GM21717 (cell line): Measurements from ENCODE around the gene ARRDC2.
"Not testable (repeated sequence)": the region's sequence is repeated elsewhere in the genome, so short reads cannot be mapped to it uniquely, and the experiment has no call there.

Experiments used
- ATAC-seq: cut with Tn5 transposase; IDR thresholded peaks from one replicate; pipeline ENCODE4 v1.9.1; 2021; ENCODE audit warnings: mild to moderate bottlenecking, moderate library complexity; ENCODE audit not compliant: unreplicated experiment

The ARRDC2 gene

DNA sequence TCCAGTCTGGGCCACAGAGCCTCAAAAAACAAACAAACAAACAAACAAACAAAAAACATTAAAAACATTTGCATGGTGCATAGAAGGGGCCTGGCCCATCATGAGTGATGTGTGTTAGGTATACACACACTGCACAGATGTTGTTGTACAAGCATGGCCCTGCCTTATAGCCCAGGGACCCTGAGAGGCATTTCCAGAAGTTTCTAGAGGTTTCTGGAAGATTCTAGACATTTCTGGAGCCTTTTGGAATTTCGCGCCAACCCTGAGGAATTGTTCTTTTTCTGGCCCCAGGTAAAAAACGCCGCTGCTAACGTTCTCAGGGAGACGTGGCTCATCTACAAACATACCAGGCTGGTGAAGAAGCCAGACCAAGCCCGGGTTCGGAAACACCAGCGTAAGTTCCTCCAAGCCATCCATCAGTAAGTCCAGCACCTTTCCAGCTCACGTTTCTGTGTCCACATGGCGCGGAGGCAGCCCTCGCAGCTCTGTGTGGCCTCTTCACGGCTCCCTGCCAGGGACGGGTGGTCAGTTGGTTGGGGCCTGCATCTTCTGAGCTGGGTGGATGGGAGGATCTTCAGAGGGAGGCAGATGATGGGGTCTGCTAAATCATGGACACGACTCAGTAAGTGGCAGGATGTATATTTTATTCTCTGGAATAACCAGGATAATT lies 18.4 kb upstream of the ARRDC2 start:
- ATAC-seq: no peak

DNA sequence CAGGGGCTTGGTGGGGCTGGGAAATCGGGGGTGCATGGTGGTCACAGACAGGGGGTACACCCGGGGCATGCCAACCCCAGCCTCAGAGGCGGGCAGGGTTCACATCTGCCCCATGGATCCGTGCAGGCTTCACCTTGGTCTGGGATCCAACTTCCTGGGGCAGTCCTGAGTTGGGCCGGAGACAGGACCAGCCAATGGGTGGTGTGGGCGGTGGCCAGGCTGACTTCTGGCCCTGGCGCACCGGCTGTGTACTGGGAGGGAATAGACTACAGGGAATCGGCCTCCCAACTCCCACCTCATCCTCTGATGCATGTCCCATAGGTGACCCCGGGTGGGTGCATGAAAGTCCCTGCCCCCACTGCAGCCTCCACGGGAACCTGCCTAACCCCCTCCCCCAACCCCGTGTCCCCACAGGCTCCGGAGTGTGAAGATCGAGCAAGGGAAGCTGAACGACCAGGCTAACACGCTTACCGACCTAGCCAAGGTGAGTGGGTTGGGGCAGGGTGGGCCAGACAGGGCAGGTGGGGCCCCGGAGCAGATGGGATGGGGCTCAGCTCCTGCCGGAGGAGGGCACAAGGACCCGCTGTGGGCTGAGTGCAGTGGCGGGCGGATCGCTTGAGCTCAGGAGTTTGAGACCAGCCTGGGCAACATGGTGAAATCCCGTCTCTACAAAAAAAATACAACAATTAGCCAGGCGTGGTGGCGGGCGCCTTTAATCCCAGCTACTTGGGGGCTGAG lies 14.7 kb upstream of the ARRDC2 start:
- no peak for ATAC-seq

DNA sequence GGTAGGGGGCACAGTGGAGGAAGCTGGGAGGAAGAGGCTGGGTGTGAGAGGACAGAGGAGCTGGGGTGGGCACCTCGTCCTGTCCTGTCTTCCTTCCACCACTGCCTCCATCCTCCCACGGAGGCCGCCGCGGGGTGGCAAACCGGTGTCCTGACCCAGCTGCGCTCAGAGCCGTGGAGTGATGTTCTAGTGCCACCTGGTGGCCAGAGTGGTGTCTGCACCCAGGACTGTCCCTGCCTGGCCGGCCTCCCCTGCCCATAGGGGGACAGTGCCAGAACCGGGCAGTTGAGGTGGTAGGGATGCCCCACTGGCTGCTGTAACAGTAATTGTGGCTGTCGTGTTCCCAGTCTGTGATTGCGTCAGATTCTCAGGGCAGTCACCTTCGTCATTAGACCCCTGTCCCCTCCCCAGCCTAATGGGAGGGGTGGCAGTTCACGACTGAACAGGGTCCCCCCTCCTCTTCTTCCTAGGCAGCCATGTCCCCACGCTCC lies 11.1 kb upstream of the ARRDC2 start:
- no peak for ATAC-seq

DNA sequence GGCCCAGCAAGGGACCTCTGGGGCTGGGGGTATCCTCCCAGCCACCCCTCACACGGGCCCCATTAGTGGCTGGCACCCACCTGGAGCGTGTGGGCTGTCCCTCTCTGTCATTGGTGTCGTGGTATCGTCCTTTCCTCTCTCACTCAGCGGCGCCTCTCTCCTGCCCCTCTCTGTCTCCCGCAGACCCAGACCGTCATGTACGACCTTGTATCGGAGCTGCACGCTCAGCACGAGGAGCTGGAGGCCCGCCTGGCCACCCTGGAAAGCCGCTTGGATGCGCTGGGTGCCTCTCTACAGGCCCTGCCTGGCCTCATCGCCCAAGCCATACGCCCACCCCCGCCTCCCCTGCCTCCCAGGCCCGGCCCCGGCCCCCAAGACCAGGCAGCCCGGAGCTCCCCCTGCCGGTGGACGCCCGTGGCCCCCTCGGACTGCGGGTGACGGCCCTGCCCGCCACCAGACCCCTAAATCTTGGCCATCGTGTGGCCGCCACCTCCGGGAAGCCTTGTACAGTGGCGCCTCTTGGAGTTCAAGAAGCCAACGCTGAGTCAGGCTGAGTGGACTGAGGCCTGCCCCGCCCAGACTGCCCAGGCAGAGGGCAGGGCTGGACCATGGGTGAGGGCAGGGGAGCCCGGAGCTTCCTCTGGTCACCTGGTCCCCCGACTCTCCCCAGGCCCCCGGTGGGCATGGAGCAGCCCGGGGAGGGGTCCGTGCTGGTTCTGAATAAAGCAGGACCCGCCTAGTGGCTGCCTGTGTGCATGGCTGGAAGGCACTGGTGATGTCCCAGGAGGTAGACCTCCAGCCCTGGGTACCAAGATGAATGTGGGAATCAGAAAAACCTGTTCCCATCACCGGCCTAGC lies 9.8 kb upstream of the ARRDC2 start:
- ATAC-seq: no peak

DNA sequence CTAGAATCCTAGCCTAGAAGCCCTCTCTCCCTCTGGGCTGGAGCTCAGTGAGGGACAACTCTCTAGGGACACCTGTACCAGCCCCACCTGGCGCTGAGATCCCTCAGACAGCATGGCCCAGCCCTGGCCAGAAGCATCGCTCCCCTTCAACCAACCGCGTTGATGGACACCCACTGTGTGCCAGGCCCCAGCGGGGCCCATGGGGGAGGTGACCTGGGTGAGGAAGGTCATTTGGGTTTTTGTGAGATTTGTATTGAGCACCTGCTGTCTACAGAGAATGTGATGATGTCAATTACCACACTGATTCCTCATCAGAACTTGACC lies 9.2 kb upstream of the ARRDC2 start:
- no peak for ATAC-seq

DNA sequence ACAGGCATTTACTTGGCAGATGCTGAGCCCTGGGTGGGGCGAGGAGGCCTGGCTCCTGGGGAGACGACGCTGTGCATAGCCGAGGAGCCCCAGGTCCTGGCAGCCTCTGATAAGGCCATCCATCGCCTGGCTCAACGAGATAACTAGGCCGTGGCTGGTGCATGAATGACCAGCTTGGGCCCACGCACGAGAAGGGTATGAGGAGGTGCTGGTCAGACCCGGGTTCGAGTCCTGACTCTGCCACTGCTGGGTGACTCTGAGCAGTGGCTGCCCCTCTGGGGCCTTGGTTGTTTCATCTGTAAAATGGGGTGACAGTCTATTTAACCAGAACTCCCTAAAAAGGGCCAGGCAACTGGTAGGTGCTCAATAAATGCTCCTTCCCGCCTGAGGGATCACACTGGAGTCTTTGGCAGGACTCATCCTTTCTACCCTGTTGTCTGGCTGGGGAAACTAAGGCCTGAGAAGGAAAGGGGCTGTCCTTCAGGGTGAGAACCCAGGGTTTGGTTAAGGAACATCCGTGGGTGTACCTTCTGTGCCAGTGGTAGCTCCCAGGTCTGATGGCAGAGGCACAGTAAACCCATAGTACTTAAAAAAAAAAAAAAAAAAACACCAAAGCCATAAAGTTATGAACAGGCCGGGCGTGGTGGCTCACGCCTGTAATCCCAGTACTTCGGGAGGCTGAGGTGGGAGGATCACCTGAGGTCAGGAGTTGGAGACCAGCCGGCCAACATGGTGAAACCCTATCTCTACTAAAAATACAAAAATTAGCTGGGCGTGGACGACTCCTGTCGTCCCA lies 8.1 kb upstream of the ARRDC2 start:
- no peak for ATAC-seq

DNA sequence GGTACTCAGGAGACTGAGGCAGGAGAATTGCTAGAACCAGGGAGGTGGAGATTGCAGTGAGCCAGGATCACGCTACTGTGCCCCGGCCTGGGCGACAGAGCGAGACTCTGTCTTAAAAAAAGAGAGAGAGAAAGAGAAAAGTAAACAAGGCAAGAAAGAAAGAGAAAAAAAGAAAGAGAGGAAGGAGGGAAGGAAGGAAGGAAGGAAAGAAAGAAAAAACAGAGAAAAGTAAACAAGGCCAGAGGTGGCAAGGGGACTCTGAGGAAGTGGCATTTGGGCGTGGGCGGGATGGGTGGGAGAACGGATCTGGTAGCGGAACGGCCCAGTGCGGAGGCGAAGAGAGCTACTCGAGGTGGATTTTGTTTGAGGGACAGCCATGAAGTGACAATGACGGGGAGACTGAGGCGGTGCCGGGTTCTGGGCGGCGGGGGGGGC lies 7.5 kb upstream of the ARRDC2 start:
- peak; percentile 14 for ATAC-seq

DNA sequence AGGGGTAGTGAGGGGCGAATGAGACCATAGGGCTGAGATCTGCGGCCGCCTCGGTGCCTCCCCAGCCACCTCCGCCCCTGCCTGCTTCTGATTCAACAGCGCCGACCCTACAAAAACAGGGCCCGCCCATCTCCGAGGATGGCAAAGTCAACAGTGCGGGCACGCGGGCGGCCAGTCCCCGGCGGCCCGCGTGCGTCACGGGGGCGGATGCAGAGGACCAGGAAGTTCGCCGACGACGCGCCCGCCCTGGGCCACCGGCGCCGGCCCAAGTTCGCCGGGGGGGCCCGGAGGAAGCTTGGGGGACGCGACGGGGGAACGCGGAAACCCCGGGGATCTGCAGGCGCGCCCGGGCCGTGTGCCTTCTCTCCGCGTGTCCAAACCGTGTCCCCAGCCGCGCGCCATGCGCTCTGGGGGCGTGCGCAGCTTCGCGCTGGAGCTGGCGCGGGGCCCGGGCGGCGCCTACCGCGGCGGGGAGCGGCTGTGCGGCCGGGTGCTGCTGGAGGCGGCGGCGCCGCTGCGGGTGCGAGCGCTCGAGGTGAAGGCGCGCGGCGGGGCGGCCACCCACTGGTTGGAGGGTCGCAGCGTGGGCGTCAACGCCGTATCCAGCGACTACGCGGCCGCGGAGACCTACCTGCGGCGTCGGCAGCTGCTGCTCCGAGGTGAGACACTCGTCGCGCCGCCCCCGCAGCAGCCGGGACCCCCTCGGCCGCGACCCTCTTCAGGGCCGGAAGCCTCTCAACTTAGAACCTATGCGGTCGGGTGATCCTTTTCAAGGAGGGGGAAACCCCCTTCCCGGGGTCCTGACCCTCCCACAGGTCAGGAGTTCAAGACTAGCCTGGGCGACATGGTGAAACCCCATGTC lies 6.8 kb upstream of the ARRDC2 start:
- ATAC-seq: peak; percentile 48

DNA sequence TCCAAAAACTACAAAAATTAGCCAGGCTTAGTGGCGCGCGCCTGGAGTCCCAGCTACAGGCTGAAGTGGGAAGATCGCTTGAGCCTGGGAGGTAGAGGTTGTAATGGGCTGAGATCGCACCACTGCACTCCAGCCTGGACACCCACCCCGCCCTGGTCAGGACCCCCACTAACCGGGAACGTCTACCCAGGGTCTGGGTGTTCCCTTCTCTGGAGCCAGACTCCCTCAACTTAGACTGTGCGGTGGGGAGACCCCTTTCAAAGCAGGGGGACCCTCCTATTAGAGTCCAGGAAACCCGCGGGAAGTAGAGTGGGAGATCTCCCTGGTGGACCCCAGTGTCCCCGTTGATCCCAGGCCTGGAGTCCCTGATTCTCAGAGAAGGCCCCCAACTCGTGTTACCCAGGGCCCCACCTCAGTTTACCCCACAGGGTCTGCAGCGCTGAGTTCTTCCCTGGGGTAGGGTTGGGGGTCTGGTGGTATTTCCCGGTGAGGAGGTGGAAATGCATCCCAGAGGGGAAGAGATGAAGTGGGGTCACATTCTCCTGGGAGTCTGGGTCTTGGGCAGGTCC lies 6.1 kb upstream of the ARRDC2 start:
- peak; percentile 15 for ATAC-seq

DNA sequence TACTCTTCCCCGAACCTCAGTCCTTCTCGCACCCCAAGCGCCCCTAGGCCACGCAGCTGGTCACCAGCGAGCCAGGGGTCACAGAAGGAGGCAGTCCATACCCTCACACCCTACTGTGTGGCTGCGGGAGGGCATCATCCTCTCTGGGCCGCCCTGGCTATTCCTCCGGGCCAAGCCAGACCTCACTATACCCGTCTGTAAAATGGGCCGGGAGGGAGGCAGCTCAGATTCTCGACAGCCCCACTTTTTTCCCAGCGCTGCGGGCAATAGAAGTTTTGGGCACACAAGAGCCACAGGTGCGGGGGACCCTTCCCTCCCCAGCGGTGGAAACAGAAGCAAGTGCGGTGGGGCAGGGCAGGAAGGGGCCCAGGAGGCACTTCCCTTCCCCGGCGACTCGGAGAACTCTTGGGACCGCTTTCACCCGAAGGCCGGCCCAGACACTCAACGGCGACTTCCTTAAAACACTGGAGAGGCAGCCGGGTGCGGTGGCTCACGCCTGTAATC lies 5.6 kb upstream of the ARRDC2 start:
- no peak for ATAC-seq

DNA sequence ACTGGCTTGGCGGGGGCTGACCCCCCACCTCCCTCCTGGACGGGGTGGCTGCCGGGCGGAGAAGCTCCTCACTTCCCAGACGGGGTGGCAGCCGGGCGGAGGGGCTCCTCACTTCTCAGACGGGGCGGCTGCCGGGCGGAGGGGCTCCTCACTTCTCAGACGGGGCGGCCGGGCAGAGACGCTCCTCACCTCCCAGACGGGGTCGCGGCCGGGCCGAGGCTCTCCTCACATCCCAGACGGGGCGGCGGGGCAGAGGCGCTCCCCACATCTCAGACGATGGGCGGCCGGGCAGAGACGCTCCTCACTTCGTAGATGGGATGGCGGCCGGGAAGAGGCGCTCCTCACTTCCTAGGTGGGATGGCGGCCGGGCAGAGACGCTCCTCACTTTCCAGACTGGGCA lies 2.2 kb upstream of the ARRDC2 start:
- not testable (repeated sequence) for ATAC-seq

DNA sequence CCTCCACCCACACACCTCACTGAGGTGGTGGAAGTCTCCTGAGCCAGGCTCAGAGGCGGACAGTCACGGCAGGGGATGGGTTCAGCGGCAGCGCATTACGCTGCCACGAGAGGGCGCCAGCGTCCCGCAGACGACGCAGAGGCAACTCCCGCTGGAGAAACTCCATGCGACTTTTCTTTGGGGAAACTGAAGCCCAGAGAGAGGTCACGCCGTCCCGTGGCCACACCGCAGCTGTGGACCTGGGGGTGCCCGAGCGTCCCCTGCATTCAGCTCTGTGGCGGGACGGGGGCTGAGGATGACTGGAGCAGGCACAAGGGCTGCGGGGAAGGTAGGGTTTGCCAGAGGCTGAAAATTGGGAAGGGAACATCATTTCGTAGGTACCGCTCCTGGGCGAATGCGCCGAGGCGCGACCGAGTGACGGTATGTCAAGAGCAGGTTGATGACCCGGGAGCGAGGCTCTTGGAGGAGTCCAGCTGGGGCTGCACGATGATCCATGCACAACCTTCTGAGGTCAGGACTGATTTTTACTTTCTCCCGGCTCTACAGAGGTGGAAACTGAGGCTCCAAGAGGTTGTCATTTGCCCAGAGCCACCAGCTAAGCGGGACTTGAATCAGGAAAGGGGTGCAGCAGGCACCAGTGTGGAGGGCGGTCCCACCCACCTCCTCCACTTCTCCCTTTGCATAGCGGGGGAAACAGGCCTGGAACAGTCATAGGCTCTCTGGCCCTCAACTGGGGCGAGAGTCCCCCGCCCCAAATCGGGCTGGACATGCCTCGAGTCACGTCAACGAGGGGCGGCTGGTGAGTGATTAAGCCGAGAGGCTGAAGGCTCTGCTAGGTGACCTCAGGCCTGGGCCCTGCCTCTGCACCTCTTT lies 690 bp upstream of the ARRDC2 start:
- ATAC-seq: peak; percentile 45

DNA sequence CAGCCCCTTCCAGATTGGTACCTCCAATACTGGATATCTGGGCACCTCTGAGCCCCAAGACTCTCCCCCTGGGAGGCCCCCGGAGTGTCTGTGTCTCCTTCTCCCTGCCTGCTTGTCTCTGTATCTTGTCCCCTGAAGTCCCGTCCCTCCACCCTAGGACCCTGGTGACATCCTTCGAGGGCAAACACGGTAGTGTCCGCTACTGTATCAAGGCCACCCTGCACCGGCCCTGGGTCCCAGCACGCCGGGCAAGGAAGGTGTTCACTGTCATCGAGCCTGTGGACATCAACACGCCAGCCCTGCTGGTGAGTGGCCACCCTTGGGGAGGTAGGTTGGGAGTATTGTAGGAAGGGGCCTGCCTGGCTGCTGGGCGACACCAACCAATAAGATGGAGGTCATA lies 844 bp downstream of the ARRDC2 start:
- no peak for ATAC-seq

DNA sequence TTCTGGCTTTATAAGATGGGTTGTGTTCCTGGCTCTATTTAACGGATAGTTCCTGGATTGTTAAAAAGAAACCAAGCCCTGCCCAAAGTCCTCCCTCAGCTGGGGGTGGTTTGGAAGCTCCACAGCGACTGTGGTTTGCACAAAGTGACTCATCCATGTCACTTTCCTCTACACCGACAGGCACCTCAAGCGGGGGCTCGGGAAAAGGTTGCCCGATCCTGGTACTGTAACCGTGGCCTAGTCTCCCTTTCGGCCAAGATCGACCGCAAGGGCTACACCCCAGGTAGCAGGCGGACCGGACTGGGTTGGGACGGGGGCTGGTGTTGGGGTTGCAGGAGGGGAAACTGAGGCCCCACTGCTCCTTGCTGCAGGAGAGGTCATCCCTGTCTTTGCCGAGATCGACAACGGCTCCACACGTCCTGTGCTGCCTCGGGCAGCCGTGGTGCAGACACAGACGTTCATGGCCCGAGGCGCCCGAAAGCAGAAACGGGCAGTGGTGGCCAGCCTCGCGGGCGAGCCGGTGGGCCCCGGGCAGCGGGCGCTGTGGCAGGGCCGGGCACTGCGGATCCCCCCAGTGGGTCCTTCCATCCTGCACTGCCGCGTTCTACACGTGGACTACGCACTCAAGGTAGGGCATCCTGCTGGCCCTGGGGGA lies 1.6 kb downstream of the ARRDC2 start:
- ATAC-seq: no peak

DNA sequence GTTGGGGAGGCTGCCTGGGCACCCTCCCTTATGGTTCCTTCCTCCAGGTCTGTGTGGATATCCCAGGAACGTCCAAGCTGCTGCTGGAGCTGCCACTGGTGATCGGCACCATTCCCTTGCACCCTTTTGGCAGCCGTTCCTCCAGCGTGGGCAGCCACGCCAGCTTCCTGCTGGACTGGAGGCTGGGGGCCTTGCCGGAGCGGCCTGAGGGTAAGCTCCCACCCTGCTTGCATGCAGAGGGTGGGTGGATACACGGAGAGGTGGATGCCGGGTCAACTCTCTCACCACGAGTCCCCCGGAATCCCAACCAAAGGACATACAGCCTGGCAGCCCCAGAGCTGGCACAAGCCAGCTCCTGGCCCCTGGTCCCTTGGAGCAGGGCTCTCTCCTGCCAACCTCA lies 2.2 kb downstream of the ARRDC2 start:
- ATAC-seq: no peak

DNA sequence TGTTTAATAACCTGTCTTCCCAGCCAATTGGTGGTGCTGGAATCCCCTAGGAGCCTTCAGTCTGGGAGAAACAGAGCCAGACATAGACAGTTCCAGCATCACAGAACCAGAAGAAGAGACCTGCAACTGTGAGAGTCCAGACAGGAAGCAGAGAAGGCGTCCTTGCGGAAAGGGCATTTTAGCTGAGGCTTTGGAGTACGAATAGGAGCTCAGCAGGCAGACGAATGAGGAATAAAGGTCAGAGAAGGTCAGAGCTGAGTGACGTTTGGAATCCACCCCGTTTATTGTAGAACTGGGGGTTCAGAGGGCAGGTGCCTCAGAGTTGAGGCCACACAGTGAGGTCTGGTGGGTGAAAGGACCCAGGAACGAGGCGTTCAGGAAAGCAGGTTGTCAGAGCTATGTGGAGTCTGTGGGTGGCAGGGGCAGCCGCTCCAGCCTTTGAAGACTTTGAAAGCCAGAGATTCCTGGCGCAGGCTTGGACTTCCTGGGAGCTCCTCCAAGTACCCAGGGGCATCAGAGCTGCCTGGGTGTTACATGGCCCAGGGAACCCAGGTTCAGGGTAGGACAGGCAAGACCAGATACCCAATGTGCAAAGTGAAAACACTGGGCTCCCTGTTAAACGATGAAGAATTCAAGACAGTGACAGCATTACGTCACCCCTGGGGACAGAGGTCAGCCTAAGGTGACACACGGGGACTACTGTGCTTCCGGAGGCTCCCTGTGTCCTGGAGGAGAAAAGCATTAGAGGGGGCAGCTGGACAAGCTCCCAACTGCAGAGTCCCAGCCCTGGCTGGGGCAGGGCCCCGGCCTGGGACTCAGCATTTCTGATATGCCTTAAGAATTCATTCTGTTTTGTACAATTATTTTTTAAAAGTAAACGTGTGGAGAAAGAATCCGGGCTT lies 5.5 kb downstream of the ARRDC2 start:
- no peak for ATAC-seq

DNA sequence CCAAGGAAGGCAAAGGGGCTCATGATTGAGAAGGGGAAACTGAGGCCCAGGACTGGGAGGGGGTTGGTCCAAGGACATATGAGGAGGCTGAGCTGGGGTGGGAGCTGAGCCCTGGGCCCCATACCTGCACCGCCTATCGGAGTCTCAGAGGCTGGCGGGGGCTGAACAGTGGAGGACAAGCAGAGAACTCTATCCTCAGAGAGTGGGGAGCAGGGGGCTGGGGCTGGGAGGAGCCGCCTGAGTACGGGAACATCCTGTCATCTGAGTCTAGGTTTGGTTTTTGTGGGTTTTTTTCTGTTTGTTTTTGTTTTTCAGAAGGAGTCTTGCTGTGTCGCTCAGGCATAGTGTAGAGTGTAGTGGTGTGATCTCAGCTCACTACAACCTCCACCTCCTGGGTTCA lies 6.2 kb downstream of the ARRDC2 start:
- no peak for ATAC-seq
